Endothelial cell of umbilical vein (primary cell): ENCODE results near the gene PKHD1. TPM values are rescaled to one million over a fixed set of nuclear protein-coding genes. Genes with fewer than 3 reads are reported as not detected.

ENCODE experiments used
- BruUV-seq: library from RNA; stranded (reverse); fragments of 400-500 nt; replicated peaks from 2 replicates; lab custom pipeline; 2021; lab: Mats Ljungman, UMichigan
- CTCF ChIA-PET: fragments of 300-600, 350-600 bp; sonication (Branson Sonifier 250); formaldehyde crosslinking; loops from one replicate; lab custom pipeline; 2021; ENCODE audit warnings: antibody characterized with exemption, inconsistent platforms; lab: Charles Lee
- POLR2A ChIA-PET: fragments of 300-600, 350-600 bp; sonication (Branson Sonifier 250); formaldehyde crosslinking; loops from one replicate; lab custom pipeline; 2021; ENCODE audit warnings: antibody characterized with exemption, inconsistent platforms; lab: Charles Lee
- DNase-seq: peaks from one replicate; pipeline ENCODE4 v3.0.0-alpha.2; 2011; ENCODE audit warnings: low read depth, low spot score
- FAIRE-seq: peaks from 2 replicates; lab custom pipeline; 2011; peaks lifted over from hg19 to GRCh38; lab: Jason Lieb, UNC
- H2AFZ ChIP-seq: 2 replicates; pipeline ENCODE4 v1.6.0; 2012; ENCODE audit warnings: low read depth, low read length, control low read depth, inconsistent platforms
- H3K27ac ChIP-seq: 2 replicates; pipeline ENCODE4 v1.5.1; 2011; ENCODE audit warnings: low read depth, mild to moderate bottlenecking, control low read depth, low read length, moderate library complexity; ENCODE audit not compliant: insufficient read depth
- H3K27me3 ChIP-seq, 2 experiments: 2 replicates each; pipeline versions ENCODE4 v1.6.0 to v1.6.1; 2011; ENCODE audit warnings: low read length in 2 of 2, mixed read lengths in 1 of 2; ENCODE audit not compliant: control insufficient read depth in 2 of 2, insufficient read depth in 2 of 2
- H3K36me3 ChIP-seq, 2 experiments: 2 replicates in 1 of 2; 3 replicates in 1 of 2; pipeline ENCODE4 v1.5.1; 2011; ENCODE audit warnings: low read length in 2 of 2, mild to moderate bottlenecking in 1 of 2, moderate library complexity in 1 of 2; ENCODE audit not compliant: control insufficient read depth in 2 of 2, insufficient read depth in 2 of 2; ENCODE audit errors: extremely low read depth in 1 of 2
- H3K4me1 ChIP-seq: 3 replicates; pipeline ENCODE4 v1.5.1; 2011; ENCODE audit warnings: mild to moderate bottlenecking, low read length; ENCODE audit not compliant: control insufficient read depth, insufficient read depth; ENCODE audit errors: extremely low read depth
- H3K4me2 ChIP-seq: 2 replicates; pipeline ENCODE4 v1.6.1; 2011; ENCODE audit warnings: low read length, control low read depth, mixed read lengths; ENCODE audit not compliant: insufficient read depth
- H3K4me3 ChIP-seq, 3 experiments: fragments of 200-600 bp in 1 of 3; sonication (generic), shearing (Covaris generic) in 1 of 3; replicated peaks in 1 of 3; 2 replicates each; pipeline ENCODE4 v1.5.1; 2011 to 2016; ENCODE audit warnings: control low read depth in 3 of 3, low read length in 3 of 3, mild to moderate bottlenecking in 2 of 3, inconsistent platforms in 1 of 3, low read depth in 1 of 3, moderate library complexity in 1 of 3; ENCODE audit not compliant: insufficient read depth in 1 of 3
- H3K79me2 ChIP-seq: 2 replicates; pipeline ENCODE4 v1.6.0; 2012; ENCODE audit warnings: low read length, inconsistent platforms; ENCODE audit not compliant: control insufficient read depth, insufficient read depth
- H3K9ac ChIP-seq: replicated peaks from 2 replicates; pipeline ENCODE3; 2011; ENCODE audit warnings: low read length, control low read depth; ENCODE audit not compliant: insufficient read depth; ENCODE audit errors: extremely low read depth
- H3K9me1 ChIP-seq: replicated peaks from 3 replicates; pipeline ENCODE4 v1.6.0; 2011; ENCODE audit warnings: mild to moderate bottlenecking, low read length; ENCODE audit not compliant: control insufficient read depth, insufficient read depth; ENCODE audit errors: extremely low read depth
- H3K9me3 ChIP-seq: replicated peaks from 2 replicates; pipeline ENCODE4 v1.5.1; 2012; ENCODE audit warnings: low read length, inconsistent platforms; ENCODE audit not compliant: control insufficient read depth, insufficient read depth
- H4K20me1 ChIP-seq: replicated peaks from 2 replicates; pipeline ENCODE3; 2011; ENCODE audit warnings: mild to moderate bottlenecking, low read length; ENCODE audit not compliant: control insufficient read depth, insufficient read depth; ENCODE audit errors: extremely low read depth
- EZH2 ChIP-seq: IDR thresholded peaks from 2 replicates; pipeline ENCODE4 v1.6.1; 2012; ENCODE audit warnings: borderline replicate concordance, low read depth, mild to moderate bottlenecking, moderate library complexity, low read length, inconsistent platforms; ENCODE audit not compliant: severe bottlenecking
- FOS ChIP-seq: IDR thresholded peaks from 2 replicates; pipeline ENCODE4 v1.6.1; 2011; ENCODE audit warnings: mild to moderate bottlenecking, low read length, moderate library complexity, borderline replicate concordance; ENCODE audit not compliant: insufficient read depth
- GATA2 ChIP-seq: IDR thresholded peaks from 2 replicates; pipeline ENCODE4 v1.7.0; 2011; ENCODE audit warnings: low read depth, mild to moderate bottlenecking, moderate library complexity, mixed read lengths, low read length; ENCODE audit not compliant: insufficient read length, insufficient read depth
- JUN ChIP-seq: IDR thresholded peaks from 2 replicates; pipeline ENCODE4 v1.6.1; 2011; ENCODE audit warnings: borderline replicate concordance, low read depth; ENCODE audit not compliant: insufficient read length, insufficient read depth
- MYC ChIP-seq: IDR thresholded peaks from one replicate; pipeline ENCODE4 v1.6.1; 2011; ENCODE audit warnings: mild to moderate bottlenecking, low read depth, low read length
- POLR2A ChIP-seq: IDR thresholded peaks from 2 replicates; pipeline ENCODE4 v1.6.1; 2012; ENCODE audit warnings: low read depth, mild to moderate bottlenecking, control low read depth, low read length
- POLR2AphosphoS5 ChIP-seq: IDR thresholded peaks from 2 replicates; pipeline ENCODE4 v1.6.1; 2012; ENCODE audit warnings: low read depth, mild to moderate bottlenecking, control low read depth, low read length, moderate library complexity; ENCODE audit not compliant: insufficient read depth
- dilution Hi-C: fragments of 300-500 bp; cut with MboI; formaldehyde crosslinking; loops from one replicate; pipeline ENCODE4 v1.15.0; 2019; ENCODE audit warnings: low sequenced_read_pairs; ENCODE audit not compliant: extremely low pct_ligation_motif_present
- intact Hi-C: fragments of 100-400 bp; cut with micrococcal nuclease; formaldehyde crosslinking; loops from one replicate; pipeline ENCODE4 v1.10.0; 2022
- polyA plus RNA-seq, 4 experiments: library from polyadenylated mRNA; depleted of rRNA in 3 of 4; stranded (reverse) in 3 of 4; unstranded in 1 of 4; fragments of >200 nt; gene quantifications; 2 replicates each; pipeline versions ENCODE4 v1.2.1 to v1.2.3, GENCODE V29; 2011 to 2012; ENCODE audit warnings: missing spikeins in 1 of 4
- total RNA-seq: library from RNA; stranded (reverse); gene quantifications from 2 replicates; pipeline ENCODE4 v1.2.3, GENCODE V29; 2021
- TF ChIP-seq, protein P1 (sequence below), 2 donors: IDR thresholded peaks; 1 replicate in 1 of 2; 2 replicates in 1 of 2; pipeline ENCODE4 v1.5.1; 2011; ENCODE audit warnings: low read length in 2 of 2, mild to moderate bottlenecking in 2 of 2, moderate library complexity in 2 of 2, control low read depth in 1 of 2, inconsistent platforms in 1 of 2, low read depth in 1 of 2; ENCODE audit not compliant: insufficient read depth in 1 of 2; ENCODE audit errors: extremely low read depth in 1 of 2
- TF ChIP-seq, protein P2 (sequence below): IDR thresholded peaks from 2 replicates; pipeline ENCODE4 v1.6.1; 2011; ENCODE audit not compliant: insufficient read depth, insufficient read length

The PKHD1 gene
- total and polyA plus RNA-seq, 2 donors (not counting 3 experiments of a cell fraction or from before 2014, with no cell fraction given): not detected

DNA sequence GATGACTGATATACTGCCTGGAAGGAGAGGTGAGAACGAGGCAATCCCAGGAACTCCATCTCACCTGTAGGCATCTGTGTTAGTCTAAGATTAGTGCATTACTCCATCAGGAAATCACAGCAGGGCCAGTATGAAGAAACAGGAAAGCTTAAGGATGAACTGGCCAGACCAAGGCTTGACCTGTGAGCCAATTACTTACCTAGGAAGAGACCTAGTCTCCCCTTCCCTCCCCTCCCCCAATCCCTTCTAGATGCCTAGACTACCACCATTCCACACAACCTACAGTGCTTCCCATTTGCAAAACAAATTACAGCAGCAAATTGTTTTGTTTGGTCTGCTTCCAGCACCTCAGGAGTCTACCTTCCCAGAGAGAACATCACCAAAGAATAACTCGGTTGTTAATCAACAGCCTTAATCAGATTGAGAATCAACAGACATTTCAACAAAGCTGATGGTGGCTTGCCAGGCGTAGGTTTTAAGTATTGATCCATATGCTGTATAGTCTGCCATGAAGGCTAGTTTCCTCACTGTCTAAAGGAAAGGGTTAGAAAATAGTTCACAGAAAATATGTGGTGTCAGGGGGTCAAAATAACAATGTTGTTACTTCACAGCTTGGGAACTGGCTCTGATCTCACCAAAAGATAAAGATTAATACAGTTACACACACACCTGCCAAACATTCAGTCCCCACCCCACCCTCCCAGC, 10.1 kb downstream of the PKHD1 start:
- Histone ChIP-seq H4K20me1 (no peaks in the 10 kb centered on the region), H3K4me2 (no peak overlapping the region), H3K27me3 (peaks cover 0 to 2% of the 10 kb centered on the region in 2 experiments), H3K9me3 (no peaks in the 10 kb centered on the region), H3K27ac (no peak overlapping the region), H3K79me2 (no peaks in the 10 kb centered on the region), H3K4me1 (no peaks in the 10 kb centered on the region), H3K36me3 (no peaks in the 10 kb centered on the region), H3K4me3 (no peak overlapping the region), H3K9me1 (no peaks in the 10 kb centered on the region), H3K9ac (no peak overlapping the region), H2AFZ (no peak overlapping the region)
- dilution Hi-C loops (no loop called here), intact Hi-C loops (no loop called here)
- POLR2A ChIA-PET: no interaction called here
- FAIRE-seq (no peak), DNase-seq (no peak)
- TF ChIP-seq, protein P1, sequence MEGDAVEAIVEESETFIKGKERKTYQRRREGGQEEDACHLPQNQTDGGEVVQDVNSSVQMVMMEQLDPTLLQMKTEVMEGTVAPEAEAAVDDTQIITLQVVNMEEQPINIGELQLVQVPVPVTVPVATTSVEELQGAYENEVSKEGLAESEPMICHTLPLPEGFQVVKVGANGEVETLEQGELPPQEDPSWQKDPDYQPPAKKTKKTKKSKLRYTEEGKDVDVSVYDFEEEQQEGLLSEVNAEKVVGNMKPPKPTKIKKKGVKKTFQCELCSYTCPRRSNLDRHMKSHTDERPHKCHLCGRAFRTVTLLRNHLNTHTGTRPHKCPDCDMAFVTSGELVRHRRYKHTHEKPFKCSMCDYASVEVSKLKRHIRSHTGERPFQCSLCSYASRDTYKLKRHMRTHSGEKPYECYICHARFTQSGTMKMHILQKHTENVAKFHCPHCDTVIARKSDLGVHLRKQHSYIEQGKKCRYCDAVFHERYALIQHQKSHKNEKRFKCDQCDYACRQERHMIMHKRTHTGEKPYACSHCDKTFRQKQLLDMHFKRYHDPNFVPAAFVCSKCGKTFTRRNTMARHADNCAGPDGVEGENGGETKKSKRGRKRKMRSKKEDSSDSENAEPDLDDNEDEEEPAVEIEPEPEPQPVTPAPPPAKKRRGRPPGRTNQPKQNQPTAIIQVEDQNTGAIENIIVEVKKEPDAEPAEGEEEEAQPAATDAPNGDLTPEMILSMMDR (IDR thresholded peaks at IDR 0.05; ENCODE audit: extremely low read depth in 1 of 2, insufficient read depth in 1 of 2, low read depth in 1 of 2, low read length in 2 of 2): no peak
- TF ChIP-seq GATA2 (no peak), MYC (no peak), POLR2A (no peak), FOS (no peak), EZH2 (no peak), JUN (no peak), POLR2AphosphoS5 (no peak)
- TF ChIP-seq, protein P2, sequence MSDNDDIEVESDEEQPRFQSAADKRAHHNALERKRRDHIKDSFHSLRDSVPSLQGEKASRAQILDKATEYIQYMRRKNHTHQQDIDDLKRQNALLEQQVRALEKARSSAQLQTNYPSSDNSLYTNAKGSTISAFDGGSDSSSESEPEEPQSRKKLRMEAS: no peak
- no TSS peak for BruUV-seq
- CTCF ChIA-PET: interaction anchor here (1.4 to 3.0 kb wide), 2 partner anchors 14 to 28 kb away, joined by 3 to 7 read pairs; no protein-coding TSS in a partner anchor
